Right lobe of liver (tissue), 6 donors: ENCODE data around the gene C1R. TPM values are rescaled to one million over a fixed set of nuclear protein-coding genes. Genes with fewer than 3 reads are reported as not detected.

ENCODE experiments used
- ATAC-seq, 4 donors: fragments of 200-7000 bp; cut with Tn5 transposase; one replicate each; pipeline ENCODE4 v1.9.1; 2020; ENCODE audit warnings: mild to moderate bottlenecking in 4 of 4, moderate library complexity in 4 of 4
- DNase-seq, 3 donors: peaks; one replicate each; pipeline ENCODE4 v3.0.0-alpha.2; 2020
- H3K27ac ChIP-seq, 3 donors: fragments of 200-600 bp; one replicate each; pipeline ENCODE4 v1.8.0; 2022
- H3K27me3 ChIP-seq, 2 donors: fragments of 200-600 bp; one replicate each; pipeline ENCODE4 v1.8.0; 2022
- H3K36me3 ChIP-seq, 4 donors: fragments of 200-600 bp; sonication (generic) in 1 of 4; one replicate each; pipeline versions ENCODE4 v1.5.1 to v1.8.0; 2017 to 2022; ENCODE audit warnings: control low read depth in 1 of 4
- H3K4me1 ChIP-seq, 4 donors: fragments of 200-600 bp; sonication (generic) in 1 of 4; one replicate each; pipeline versions ENCODE4 v1.5.1 to v1.8.0; 2017 to 2022; ENCODE audit warnings: control low read depth in 1 of 4
- H3K4me3 ChIP-seq, 3 donors: fragments of 200-600 bp; one replicate each; pipeline ENCODE4 v1.8.0; 2022
- H3K9me3 ChIP-seq, 4 donors: fragments of 200-600 bp; sonication (generic) in 1 of 4; one replicate each; pipeline versions ENCODE4 v1.5.1 to v1.8.0; 2017 to 2022; ENCODE audit warnings: control low read depth in 1 of 4
- CTCF ChIP-seq, 4 donors: fragments of 200-600 bp in 3 of 4; fragments of 450-650 bp in 1 of 4; IDR thresholded peaks; one replicate each; pipeline versions ENCODE4 v1.5.1 to v1.8.0; 2016 to 2022; ENCODE audit warnings: antibody characterized with exemption in 4 of 4, mild to moderate bottlenecking in 2 of 4
- POLR2A ChIP-seq: fragments of 450-650 bp; IDR thresholded peaks from one replicate; pipeline ENCODE4 v1.6.1; 2017; ENCODE audit warnings: antibody characterized with exemption, mild to moderate bottlenecking
- WGBS: methylation state at CpG from one replicate; pipeline ENCODE4 v1.1.6; 2018; ENCODE audit warnings: low coverage, low lambda C conversion rate; ENCODE audit not compliant: insufficient coverage; ENCODE audit errors: missing lambda C conversion rate; 5-methylcytosine and 5-hydroxymethylcytosine counted together
- intact Hi-C, 2 donors: fragments of 100-400 bp; cut with DNase I; formaldehyde crosslinking; loops; one replicate each; pipeline versions ENCODE4 v1.11.2 to v1.14.1; 2022
- small RNA-seq, 2 experiments: library from RNA; depleted of rRNA; stranded (forward); fragments of <200 nt; gene quantifications; one replicate each; pipeline ENCODE3, GENCODE V24; 2016
- total RNA-seq, 6 experiments: library from RNA; depleted of rRNA in 2 of 6; stranded (reverse); fragments of >200 nt in 2 of 6; fragmentation: NEBNext Ultra II Directional in 3 of 6; extraction: Animal tissue kit (Norgen Biotek cat#: 25700) in 3 of 6; gene quantifications; one replicate each; pipeline versions ENCODE4 v1.1.0 to v1.2.4, GENCODE V29; 2016 to 2023
- donor health status: DM: no; HTN: yes; CAD: no.
- donor health status: DM: no; HTN: no; CAD: no.
- donor health status: DM: no; HTN: no; CAD: no.
- donor health status: DM: no; HTN: yes; CAD: no.
- donor health status: DM: no; HTN: yes; CAD: no.

Gene C1R
- total RNA-seq, 6 experiments from 2014 or later = 1,157 to 2,557 (median 1,950) TPM

GRCh38 chr12:7031306-7031705, 60.9 kb downstream of the C1R start:
- WGBS = 70% methylated on average over 4 of the region's 6 CpGs
- ATAC-seq = peak in 1 of 4 donors; percentile 22
- no peak for DNase-seq
- H3K36me3 ChIP-seq = no peaks in the 10 kb centered on the region
- no peaks in the 10 kb centered on the region for H3K4me1 ChIP-seq
- intact Hi-C loops = no loop called here
- no peak overlapping the region for H3K4me3 ChIP-seq
- TF ChIP-seq CTCF (IDR thresholded peaks at IDR 0.05) (no peak), POLR2A (no peak)
- no peaks in the 10 kb centered on the region for H3K27me3 ChIP-seq
- no peak overlapping the region for H3K27ac ChIP-seq
- no peaks in the 10 kb centered on the region for H3K9me3 ChIP-seq

Small RNA genes lying within 50 kb of the gene (small RNA-seq; reads per million reads assigned to genes)
- gene AC006512.1 = 0 reads per million in 2 experiments
- gene RNU6-485P = 0 reads per million in 2 experiments

Other genes with a start within 250 kb of the C1R start
- 1 to 10 TPM in 4 of 6 experiments, under 1 TPM in 2; 0.62 to 1.7 (median 1.3) TPM for gene CDCA3, start 241.2 kb downstream of the C1R start, total RNA-seq
- gene USP5, start 240.3 kb downstream of the C1R start, total RNA-seq = 10 to 100 TPM; 38.2 to 59.5 (median 42.6) TPM
- 100 to 1,000 TPM; 265 to 400 (median 331) TPM for gene TPI1, start 224.9 kb downstream of the C1R start, total RNA-seq
- gene SPSB2, start 219.1 kb downstream of the C1R start, total RNA-seq = 1 to 10 TPM; 1.7 to 5.3 (median 3.6) TPM
- gene LRRC23, start 187.6 kb downstream of the C1R start, total RNA-seq = 1 to 10 TPM in 5 of 6 experiments, under 1 TPM in 1; 0.93 to 4.3 (median 2.6) TPM
- gene ENO2, start 177.9 kb downstream of the C1R start, total RNA-seq = 1 to 10 TPM; 1.1 to 9.3 (median 2.0) TPM
- 10 to 100 TPM in 5 of 6 experiments, 1 to 10 TPM in 1; 9.2 to 24.1 (median 16.8) TPM for gene ATN1, start 164.5 kb downstream of the C1R start, total RNA-seq
- gene RNU7-1, start 148.6 kb downstream of the C1R start, total RNA-seq = not detected
- 100 to 1,000 TPM in 2 of 6 experiments, 10 to 100 TPM in 4; 47.6 to 189 (median 70.5) TPM for gene C12orf57, start 148.4 kb downstream of the C1R start, total RNA-seq
- 10 to 100 TPM; 12.1 to 30.6 (median 19.4) TPM for gene PTPN6, start 141.1 kb downstream of the C1R start, total RNA-seq
- gene PHB2, start 121.8 kb downstream of the C1R start, total RNA-seq = 100 to 1,000 TPM in 4 of 6 experiments, 10 to 100 TPM in 2; 95.5 to 215 (median 122) TPM
- gene EMG1, start 121.5 kb downstream of the C1R start, total RNA-seq = 10 to 100 TPM; 13.2 to 28.1 (median 18.9) TPM
- gene LPCAT3, start 74.0 kb downstream of the C1R start, total RNA-seq = 100 to 1,000 TPM in 1 of 6 experiments, 10 to 100 TPM in 5; 50.6 to 115 (median 77.5) TPM
- gene C1S, start 31.7 kb downstream of the C1R start, total RNA-seq = 1,000 to 10,000 TPM in 5 of 6 experiments, 100 to 1,000 TPM in 1; 993 to 2,993 (median 1,796) TPM
- gene C1RL, start 16.8 kb upstream of the C1R start, total RNA-seq = 100 to 1,000 TPM; 202 to 236 (median 216) TPM
- gene RBP5, start 36.4 kb upstream of the C1R start, total RNA-seq = 100 to 1,000 TPM in 3 of 6 experiments, 10 to 100 TPM in 3; 44.1 to 239 (median 98.2) TPM
- gene CLSTN3, start 37.9 kb upstream of the C1R start, total RNA-seq = 10 to 100 TPM; 38.9 to 55.2 (median 43.1) TPM
- gene PEX5, start 97.2 kb upstream of the C1R start, total RNA-seq = 10 to 100 TPM; 28.7 to 43.9 (median 36.2) TPM
- gene ACSM4, start 211.6 kb upstream of the C1R start, total RNA-seq = not detected